Progenitor cell of endocrine pancreas (in vitro differentiated cells): ENCODE data around the gene PIK3R6. TPM values are rescaled to one million over a fixed set of nuclear protein-coding genes. Genes with fewer than 3 reads are reported as not detected.

Experiments used
- DNase-seq: peaks from one replicate; pipeline ENCODE4 v3.0.0; 2021; ENCODE audit warnings: low spot score; ENCODE audit not compliant: unreplicated experiment
- H3K27ac Mint-ChIP-seq: 2 replicates; pipeline ENCODE4 v1.8.0; 2021; ENCODE audit warnings: mild to moderate bottlenecking, moderate library complexity, mixed read lengths
- H3K27me3 Mint-ChIP-seq: 2 replicates; pipeline ENCODE4 v1.8.0; 2021; ENCODE audit warnings: mixed read lengths
- H3K36me3 Mint-ChIP-seq: 2 replicates; pipeline ENCODE4 v1.8.0; 2022; ENCODE audit warnings: mixed read lengths; ENCODE audit not compliant: insufficient read depth
- H3K4me1 Mint-ChIP-seq: 2 replicates; pipeline ENCODE4 v1.8.0; 2021; ENCODE audit warnings: low read depth, mixed read lengths
- H3K4me3 Mint-ChIP-seq: 2 replicates; pipeline ENCODE4 v1.8.0; 2021; ENCODE audit warnings: low read depth, mild to moderate bottlenecking, moderate library complexity, mixed read lengths
- H3K9me3 Mint-ChIP-seq: 2 replicates; pipeline ENCODE4 v1.8.0; 2021; ENCODE audit warnings: low read depth, mixed read lengths
- CTCF ChIP-seq: fragments of 200-600 bp; sonication (generic); IDR thresholded peaks from one replicate; pipeline ENCODE4 v1.5.0; 2021; ENCODE audit warnings: antibody characterized with exemption, mild to moderate bottlenecking; ENCODE audit not compliant: unreplicated experiment
- total RNA-seq: library from RNA; stranded (reverse); gene quantifications from 2 replicates; pipeline ENCODE4 v1.2.1, GENCODE V29; 2021

The PIK3R6 gene
- total RNA-seq, 1 donor from 2014 or later: 0.07 TPM

DNA sequence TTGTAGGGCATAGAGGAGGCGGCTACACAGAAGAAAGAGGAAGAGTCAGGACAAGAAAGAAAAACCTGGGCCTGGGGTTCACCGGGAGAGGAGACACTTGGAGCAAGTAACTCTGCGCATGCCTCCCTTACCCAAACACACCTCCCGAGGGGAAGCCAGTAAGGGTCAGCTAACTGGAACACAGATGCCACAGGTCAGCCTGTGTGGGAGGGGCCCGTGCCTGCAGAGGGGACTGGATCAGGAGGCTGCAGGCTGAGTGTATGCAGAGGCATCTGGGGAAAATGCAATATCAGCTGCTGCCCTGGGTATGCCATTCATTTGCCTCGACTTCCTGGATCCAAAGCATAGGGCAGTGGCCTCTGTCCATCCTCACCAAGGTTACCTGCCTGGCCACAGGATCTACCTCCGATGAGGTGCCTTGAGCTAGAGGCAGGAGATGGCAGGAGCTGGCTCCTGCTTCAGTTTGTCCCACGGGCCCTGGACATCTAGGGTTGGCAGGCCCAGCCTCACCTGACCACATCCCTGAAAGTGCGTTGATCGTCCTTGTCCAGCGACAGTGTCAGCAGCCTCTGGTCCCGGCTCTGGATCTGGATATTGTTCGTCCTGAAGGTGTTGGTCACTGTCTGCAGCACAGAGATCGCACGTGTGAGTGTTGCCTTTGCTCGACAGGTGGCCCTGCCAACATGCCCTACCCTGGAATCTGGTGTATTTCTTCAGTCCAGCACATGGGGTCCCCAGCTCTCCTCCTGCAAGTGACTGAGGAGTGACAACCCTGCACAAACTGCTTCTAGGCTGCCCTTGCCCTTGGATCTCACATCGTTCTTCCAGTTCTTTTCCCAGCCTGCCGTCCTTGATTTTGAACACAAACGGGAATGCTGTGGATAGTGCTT is 63.7 kb downstream of the PIK3R6 start:
- Mint-ChIP-seq H3K36me3 (no peaks in the 10 kb centered on the region), H3K27ac (no peak overlapping the region), H3K4me3 (no peak overlapping the region), H3K27me3 (peaks cover 12% of the 10 kb centered on the region), H3K9me3 (no peaks in the 10 kb centered on the region), H3K4me1 (peaks cover 8% of the 10 kb centered on the region)
- peak; percentile 49 for TF ChIP-seq CTCF
- DNase-seq: no peak

DNA sequence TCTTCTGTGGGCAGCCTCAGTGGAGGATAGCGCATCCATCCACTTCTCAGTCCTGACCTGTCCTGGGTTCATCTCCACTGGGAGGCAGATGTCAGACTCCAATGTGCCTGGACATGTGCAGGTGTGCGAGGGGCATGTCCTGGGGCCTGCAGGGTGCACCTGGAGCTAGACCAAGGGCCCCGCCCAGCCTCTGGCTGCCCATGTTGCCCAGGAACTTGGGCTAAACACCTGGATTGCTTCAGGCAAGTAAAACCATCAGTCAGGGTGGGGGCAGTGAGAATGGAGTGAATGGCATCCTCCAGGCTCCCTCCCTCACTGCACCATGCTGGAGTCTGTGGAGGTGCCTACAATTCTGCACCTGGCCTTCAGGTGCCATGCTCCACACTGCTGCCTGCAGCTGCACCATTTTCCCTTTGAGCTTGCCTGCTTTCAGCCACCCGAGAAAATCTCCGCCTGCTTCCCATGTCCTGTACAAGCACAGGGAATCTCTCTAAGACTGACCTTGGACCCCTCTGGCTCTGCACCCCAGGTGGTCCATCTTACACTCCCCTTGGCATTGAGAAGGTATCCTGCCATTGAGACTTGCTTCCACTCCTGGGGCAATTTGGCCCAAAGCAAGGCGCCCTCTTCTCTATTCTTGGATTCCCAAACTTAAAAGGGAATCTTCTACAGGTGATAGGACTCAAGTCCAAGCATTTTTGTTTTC is 66.2 kb downstream of the PIK3R6 start:
- no peak overlapping the region for H3K4me3 Mint-ChIP-seq
- H3K4me1 Mint-ChIP-seq: peaks cover 25% of the 10 kb centered on the region
- H3K36me3 Mint-ChIP-seq: no peaks in the 10 kb centered on the region
- H3K9me3 Mint-ChIP-seq: no peaks in the 10 kb centered on the region
- no peak for TF ChIP-seq CTCF
- DNase-seq: no peak
- no peak overlapping the region for H3K27ac Mint-ChIP-seq
- peaks cover 7% of the 10 kb centered on the region for H3K27me3 Mint-ChIP-seq

DNA sequence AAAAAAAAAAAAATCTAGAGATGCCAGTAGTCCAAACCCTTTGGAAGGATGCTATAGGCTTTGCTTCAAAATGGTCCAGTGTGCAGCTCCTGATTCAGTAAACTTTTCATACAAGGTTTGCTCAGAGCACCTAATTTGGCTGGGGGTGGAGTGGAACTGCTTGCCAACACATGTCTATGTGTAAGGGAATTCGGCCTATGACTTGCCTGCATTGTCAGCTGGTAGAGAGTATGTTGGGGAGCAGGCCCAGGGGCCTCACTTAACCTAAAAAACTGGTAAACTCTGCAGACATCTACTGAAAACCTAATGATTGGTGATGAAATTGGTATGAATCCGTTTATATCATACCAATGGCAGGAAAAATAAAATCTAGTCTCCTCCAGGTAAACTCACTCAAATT is 66.8 kb downstream of the PIK3R6 start:
- no peaks in the 10 kb centered on the region for H3K9me3 Mint-ChIP-seq
- H3K27ac Mint-ChIP-seq: no peak overlapping the region
- no peak for DNase-seq
- TF ChIP-seq CTCF: no peak
- no peaks in the 10 kb centered on the region for H3K36me3 Mint-ChIP-seq
- peaks cover 31% of the 10 kb centered on the region for H3K4me1 Mint-ChIP-seq
- H3K27me3 Mint-ChIP-seq: peaks cover 7% of the 10 kb centered on the region
- H3K4me3 Mint-ChIP-seq: no peak overlapping the region

GRCh38 chr17:8799570-8800212 is 67.8 kb downstream of the PIK3R6 start:
- Mint-ChIP-seq H3K27me3 (peaks cover 7% of the 10 kb centered on the region), H3K4me3 (peak overlapping the region; percentile 60), H3K27ac (peak overlapping the region; percentile 90), H3K9me3 (no peaks in the 10 kb centered on the region), H3K4me1 (peaks cover 36% of the 10 kb centered on the region), H3K36me3 (no peaks in the 10 kb centered on the region)
- DNase-seq: no peak
- TF ChIP-seq CTCF: no peak
